CD4-positive, alpha-beta T cell treated with Interferon gamma for 1 hour (primary cell): Measurements from ENCODE around the gene ASGR2.

ENCODE experiments used
- DNase-seq: peaks from one replicate; pipeline ENCODE4 v3.0.0-alpha.2; 2020

The ASGR2 gene

DNA sequence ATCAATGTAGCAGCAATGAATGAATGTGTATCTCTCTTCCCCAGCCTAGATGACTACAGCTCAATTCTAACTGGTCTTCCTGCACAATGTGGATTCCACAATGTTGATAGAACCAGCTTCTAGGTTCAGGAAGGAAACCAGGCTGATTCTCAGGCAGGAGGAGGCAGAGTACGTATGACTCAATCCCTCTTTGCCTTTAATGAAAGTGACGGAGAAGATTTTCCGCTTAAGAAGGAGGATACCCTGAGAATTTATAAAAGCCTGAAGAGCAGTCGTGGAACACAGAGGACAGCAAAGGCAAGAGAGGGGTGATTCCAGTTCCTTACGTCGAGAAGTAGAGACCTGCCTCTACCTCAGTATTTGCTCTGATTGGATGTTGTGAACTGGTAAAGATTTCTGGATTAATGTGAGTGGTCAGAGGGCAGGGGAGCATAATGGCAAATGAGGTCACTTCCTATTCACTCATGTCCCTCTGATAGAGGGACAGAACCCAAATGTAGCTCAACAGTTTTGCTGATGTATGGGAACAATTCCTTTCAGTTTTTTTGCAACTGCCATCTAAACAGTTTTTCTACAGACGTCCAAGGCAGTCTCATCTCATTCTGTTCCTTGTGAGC is 55.7 kb downstream of the ASGR2 start:
- no peak for DNase-seq

DNA sequence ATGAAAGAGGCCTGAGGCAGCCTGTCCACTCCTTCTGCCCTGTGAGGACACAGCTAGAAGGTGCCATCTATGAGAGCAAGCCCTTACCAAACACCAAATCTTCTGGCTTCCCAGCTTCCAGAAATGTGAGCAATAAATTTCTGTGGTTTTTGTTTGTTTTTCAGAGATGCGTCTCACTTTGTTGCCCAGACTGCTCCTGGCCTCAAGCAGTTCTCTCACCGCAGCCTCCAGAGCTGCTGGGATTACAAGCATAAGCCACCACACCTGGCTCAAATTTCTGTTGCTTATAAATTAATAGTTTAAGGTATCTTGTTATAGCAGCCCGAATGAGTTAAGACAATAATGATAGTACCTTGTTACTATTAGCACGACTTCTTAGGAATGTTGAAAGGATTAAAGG is 58.2 kb downstream of the ASGR2 start:
- no peak for DNase-seq
